Sigmoid colon (tissue), 7 donors: Measurements from ENCODE around the gene EIPR1. TPM values are rescaled to one million over a fixed set of nuclear protein-coding genes. Genes with fewer than 3 reads are reported as not detected.

Experiments used
- DNase-seq: peaks from one replicate; pipeline ENCODE4 v3.0.0-alpha.2; 2019
- H3K27ac ChIP-seq, 4 donors: fragments of 200-600 bp; sonication (generic); one replicate each; pipeline ENCODE4 v1.5.1; 2016 to 2019; ENCODE audit warnings: mild to moderate bottlenecking in 1 of 4
- H3K27me3 ChIP-seq, 3 donors: fragments of 200-600 bp; sonication (generic); one replicate each; pipeline ENCODE4 v1.5.1; 2019; ENCODE audit warnings: mild to moderate bottlenecking in 1 of 3
- H3K36me3 ChIP-seq, 4 donors: fragments of 200-600 bp; sonication (generic); one replicate each; pipeline ENCODE4 v1.5.1; 2016 to 2019
- H3K4me1 ChIP-seq, 4 donors: fragments of 200-600 bp; sonication (generic); one replicate each; pipeline ENCODE4 v1.5.1; 2017 to 2019
- H3K4me3 ChIP-seq, 4 donors: fragments of 200-600 bp; sonication (generic); one replicate each; pipeline ENCODE4 v1.5.1; 2017 to 2019; ENCODE audit warnings: mild to moderate bottlenecking in 2 of 4, moderate library complexity in 1 of 4
- H3K9me3 ChIP-seq, 4 donors: fragments of 200-600 bp in 3 of 4; sonication (generic) in 3 of 4; one replicate each; pipeline versions ENCODE4 v1.5.1 to v1.6.1; 2013 to 2019
- EP300 ChIP-seq, 4 donors: sonication (generic); formaldehyde crosslinking; IDR thresholded peaks; one replicate each; pipeline ENCODE4 v1.6.1; 2017; ENCODE audit warnings: antibody characterized with exemption in 4 of 4
- POLR2A ChIP-seq, 2 donors: fragments of 450-650 bp; IDR thresholded peaks; one replicate each; pipeline ENCODE4 v1.6.1; 2016; ENCODE audit warnings: antibody characterized with exemption in 2 of 2, mild to moderate bottlenecking in 2 of 2, moderate library complexity in 2 of 2
- POLR2AphosphoS5 ChIP-seq, 4 donors: sonication (generic); formaldehyde crosslinking; IDR thresholded peaks; one replicate each; pipeline ENCODE4 v1.6.1; 2017; ENCODE audit warnings: antibody characterized with exemption in 4 of 4
- WGBS, 2 donors: extraction: QIAGEN DNeasy Blood & Tissue Kit; methylation state at CpG; one replicate each; pipeline ENCODE4 v1.1.7; 2013; 5-methylcytosine and 5-hydroxymethylcytosine counted together
- intact Hi-C: fragments of 100-400 bp; cut with DNase I; formaldehyde crosslinking; loops from one replicate; pipeline ENCODE4 v1.15.1; 2023
- polyA plus RNA-seq, 3 donors: library from polyadenylated mRNA; stranded (reverse); fragments of 200-250 nt; gene quantifications; one replicate each; pipeline ENCODE4 v1.2.3, GENCODE V29; 2013
- total RNA-seq, 4 donors: library from RNA; depleted of rRNA; stranded (reverse); fragments of >200 nt; gene quantifications; one replicate each; pipeline ENCODE4 v1.1.0, GENCODE V29; 2016
- TF ChIP-seq, protein P1 (sequence below), 4 experiments: fragments of 450-650 bp in 3 of 4; fragments of 200-600 bp in 1 of 4; IDR thresholded peaks; one replicate each; pipeline ENCODE4 v1.5.1; 2016 to 2019; ENCODE audit warnings: antibody characterized with exemption in 4 of 4, mild to moderate bottlenecking in 3 of 4, moderate library complexity in 2 of 4
- donor health status: healthy with polysubstance abuse.
- donor health status: Bipolar disorder and iron deficiency.
- donor health status: healthy.

The EIPR1 gene
- total and polyA plus RNA-seq, 7 donors: 12.2 to 27.0 (median 20.0) TPM

DNA sequence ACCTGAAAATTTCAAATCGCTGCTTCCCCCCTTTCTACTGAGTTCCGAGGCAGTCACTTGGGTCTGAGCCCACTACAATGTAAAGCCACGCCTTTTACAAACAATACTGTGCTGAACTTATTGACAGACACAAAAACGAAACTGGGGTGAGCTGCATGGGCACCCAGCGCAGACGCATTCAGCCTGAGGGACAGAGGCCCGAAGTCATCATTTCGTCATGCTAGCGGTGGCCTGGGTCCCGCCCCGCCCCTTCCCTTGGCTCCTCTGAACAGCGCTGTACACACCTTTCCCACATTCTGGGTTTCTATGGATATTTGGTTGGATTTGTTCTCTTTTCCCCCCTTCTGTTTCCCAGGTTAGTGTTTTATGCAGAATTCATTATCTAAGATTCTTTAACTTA, 71.7 kb downstream of the EIPR1 start:
- no peaks in the 10 kb centered on the region for H3K27me3 ChIP-seq
- H3K36me3 ChIP-seq: no peaks in the 10 kb centered on the region
- no peaks in the 10 kb centered on the region for H3K9me3 ChIP-seq
- H3K27ac ChIP-seq: no peak overlapping the region
- TF ChIP-seq, protein P1, sequence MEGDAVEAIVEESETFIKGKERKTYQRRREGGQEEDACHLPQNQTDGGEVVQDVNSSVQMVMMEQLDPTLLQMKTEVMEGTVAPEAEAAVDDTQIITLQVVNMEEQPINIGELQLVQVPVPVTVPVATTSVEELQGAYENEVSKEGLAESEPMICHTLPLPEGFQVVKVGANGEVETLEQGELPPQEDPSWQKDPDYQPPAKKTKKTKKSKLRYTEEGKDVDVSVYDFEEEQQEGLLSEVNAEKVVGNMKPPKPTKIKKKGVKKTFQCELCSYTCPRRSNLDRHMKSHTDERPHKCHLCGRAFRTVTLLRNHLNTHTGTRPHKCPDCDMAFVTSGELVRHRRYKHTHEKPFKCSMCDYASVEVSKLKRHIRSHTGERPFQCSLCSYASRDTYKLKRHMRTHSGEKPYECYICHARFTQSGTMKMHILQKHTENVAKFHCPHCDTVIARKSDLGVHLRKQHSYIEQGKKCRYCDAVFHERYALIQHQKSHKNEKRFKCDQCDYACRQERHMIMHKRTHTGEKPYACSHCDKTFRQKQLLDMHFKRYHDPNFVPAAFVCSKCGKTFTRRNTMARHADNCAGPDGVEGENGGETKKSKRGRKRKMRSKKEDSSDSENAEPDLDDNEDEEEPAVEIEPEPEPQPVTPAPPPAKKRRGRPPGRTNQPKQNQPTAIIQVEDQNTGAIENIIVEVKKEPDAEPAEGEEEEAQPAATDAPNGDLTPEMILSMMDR (IDR thresholded peaks at IDR 0.05): no peak
- no peak for TF ChIP-seq POLR2A (IDR thresholded peaks at IDR 0.05)
- TF ChIP-seq POLR2AphosphoS5 (IDR thresholded peaks at IDR 0.05): no peak
- no peak for TF ChIP-seq EP300 (IDR thresholded peaks at IDR 0.05)
- no peak for DNase-seq
- intact Hi-C loops: loop anchor here (10.0 kb wide), 2 partner anchors 1191 to 1451 kb away; no protein-coding TSS in a partner anchor
- 23 to 71% methylated on average over 12 of the region's 12 CpGs for WGBS, 2 donors
- H3K4me1 ChIP-seq: peaks cover 0 to 7% (median 5%) of the 10 kb centered on the region in 4 donors
- no peak overlapping the region for H3K4me3 ChIP-seq

DNA sequence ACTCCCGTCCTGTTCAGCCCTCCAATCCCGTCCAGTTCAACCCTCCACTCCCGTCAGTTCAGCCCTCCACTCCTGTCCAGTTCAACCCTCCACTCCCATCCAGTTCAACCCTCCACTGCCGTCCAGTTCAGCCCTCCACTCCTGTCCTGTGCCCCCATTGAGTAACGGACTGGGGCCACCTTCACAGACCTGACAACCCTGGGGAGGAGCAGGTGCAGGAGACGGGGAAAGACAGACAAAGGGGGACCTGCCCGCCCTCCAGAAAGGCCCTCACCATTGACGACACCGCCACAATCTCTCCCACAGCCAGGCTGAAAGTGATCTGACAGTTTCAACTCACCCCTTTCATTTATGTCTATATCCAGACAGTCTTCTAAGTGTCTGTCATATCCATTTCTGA, 72.2 kb downstream of the EIPR1 start:
- TF ChIP-seq, protein P1 (IDR thresholded peaks at IDR 0.05): no peak
- no peak for TF ChIP-seq POLR2AphosphoS5 (IDR thresholded peaks at IDR 0.05)
- TF ChIP-seq POLR2A (IDR thresholded peaks at IDR 0.05): no peak
- H3K27ac ChIP-seq: no peak overlapping the region
- peaks cover 0 to 7% (median 5%) of the 10 kb centered on the region in 4 donors for H3K4me1 ChIP-seq
- H3K9me3 ChIP-seq: no peaks in the 10 kb centered on the region
- WGBS, 2 donors: 90 to 94% methylated on average over 9 of the region's 9 CpGs
- H3K4me3 ChIP-seq: no peak overlapping the region
- no peaks in the 10 kb centered on the region for H3K27me3 ChIP-seq
- no peak for DNase-seq
- H3K36me3 ChIP-seq: no peaks in the 10 kb centered on the region
- intact Hi-C loops: loop anchor here (10.0 kb wide), 2 partner anchors 1191 to 1451 kb away; no protein-coding TSS in a partner anchor

DNA sequence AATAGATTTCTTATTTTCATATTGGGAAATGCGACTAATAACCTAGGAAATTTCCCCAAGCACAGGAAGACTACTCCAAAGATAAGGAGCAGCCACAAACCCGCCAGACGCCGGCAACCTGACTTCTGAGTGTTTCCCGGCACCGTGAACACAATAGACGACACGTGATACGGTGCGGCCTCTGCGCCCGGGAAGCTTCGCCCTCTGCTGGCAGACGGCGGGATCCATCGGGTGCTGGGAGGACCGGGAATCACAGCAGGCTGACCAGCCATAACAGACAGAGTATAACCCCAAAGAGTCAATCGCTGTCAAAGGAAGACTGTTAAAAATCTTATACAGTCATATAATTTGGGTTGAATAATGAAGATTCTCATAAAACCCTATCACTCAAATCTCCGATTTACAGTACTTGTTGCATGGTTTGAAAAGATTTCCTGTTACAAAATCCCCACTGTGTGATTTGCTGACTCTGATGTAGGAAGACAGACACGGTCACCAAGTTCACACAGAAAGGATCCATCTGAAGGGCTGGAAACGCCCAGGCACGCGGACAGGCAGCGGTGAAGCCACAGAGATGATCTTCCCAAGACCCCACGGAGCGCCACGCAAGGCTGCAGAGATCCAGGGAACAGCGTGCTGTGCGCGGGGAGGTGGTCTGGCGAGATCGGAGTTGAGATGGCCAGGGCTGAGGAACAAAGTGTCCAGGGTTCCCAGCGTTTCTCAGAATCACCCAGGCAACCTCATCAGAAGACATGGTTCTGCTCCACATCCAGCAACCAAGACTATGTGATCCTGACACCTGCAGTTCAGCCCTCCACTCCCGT, 73.8 kb downstream of the EIPR1 start:
- 41 to 42% methylated on average over 34 of the region's 34 CpGs for WGBS, 2 donors
- H3K4me1 ChIP-seq: peaks cover 0 to 7% (median 5%) of the 10 kb centered on the region in 4 donors
- H3K27me3 ChIP-seq: no peaks in the 10 kb centered on the region
- TF ChIP-seq POLR2AphosphoS5 (IDR thresholded peaks at IDR 0.05) (peak in 1 of 4 donors; percentile 48), POLR2A (IDR thresholded peaks at IDR 0.05) (no peak)
- TF ChIP-seq, protein P1 (IDR thresholded peaks at IDR 0.05): peak; percentile 70 to 96 (median 91)
- H3K36me3 ChIP-seq: no peaks in the 10 kb centered on the region
- H3K9me3 ChIP-seq: no peaks in the 10 kb centered on the region
- peak overlapping the region in 1 of 4 donors; percentile 21 for H3K27ac ChIP-seq
- H3K4me3 ChIP-seq: peak overlapping the region in 3 of 4 donors; percentile 19 to 38 (median 26)
- peak; percentile 89 for DNase-seq
- intact Hi-C loops: loop anchor here (5.0 to 10.0 kb wide), 3 partner anchors 349 to 1449 kb away; no protein-coding TSS in a partner anchor

DNA sequence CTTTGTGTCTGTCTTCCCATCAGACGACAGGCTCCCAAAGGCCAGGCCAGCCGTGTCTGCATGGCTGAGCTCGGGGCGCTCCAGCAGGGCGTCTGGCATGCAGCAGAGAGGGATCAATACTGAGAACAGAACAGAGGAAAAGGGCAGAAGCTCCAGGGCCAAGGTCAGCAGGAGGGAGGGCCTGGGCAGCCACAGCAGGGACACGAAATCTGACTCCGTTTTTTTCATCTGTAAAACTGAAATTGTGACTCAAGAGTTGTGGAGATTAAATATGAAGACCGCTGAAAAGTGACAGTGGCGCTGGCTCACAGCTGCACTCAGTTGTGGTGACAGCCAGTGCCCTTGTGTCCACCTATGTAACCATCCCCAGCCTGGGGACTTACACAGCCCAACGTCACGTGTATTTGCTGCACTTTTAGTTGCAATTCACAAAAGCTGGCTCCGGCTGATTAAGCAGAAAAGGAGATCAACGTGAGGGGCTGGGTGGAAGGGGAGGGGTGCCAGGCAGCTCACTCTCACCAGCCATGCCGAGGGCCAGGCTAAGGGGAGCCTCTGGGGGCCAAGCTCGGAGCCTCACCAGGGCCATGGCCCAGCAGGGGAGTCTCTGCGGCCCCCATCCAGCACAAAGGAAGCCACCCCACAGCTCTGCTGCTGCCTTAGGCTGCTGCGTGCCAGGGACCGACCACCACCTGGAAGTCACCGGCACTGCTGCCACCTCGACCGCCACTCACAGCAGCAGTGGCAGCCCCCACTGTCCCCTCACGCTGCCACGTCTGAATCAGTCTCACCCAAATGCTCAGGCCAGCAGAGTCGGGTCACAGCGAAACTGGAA, 74.7 kb downstream of the EIPR1 start:
- DNase-seq: no peak
- H3K4me1 ChIP-seq: peaks cover 0 to 7% (median 5%) of the 10 kb centered on the region in 4 donors
- H3K4me3 ChIP-seq: peak overlapping the region in 3 of 4 donors; percentile 19 to 38 (median 26)
- H3K27me3 ChIP-seq: no peaks in the 10 kb centered on the region
- peak overlapping the region in 1 of 4 donors; percentile 21 for H3K27ac ChIP-seq
- TF ChIP-seq POLR2AphosphoS5 (IDR thresholded peaks at IDR 0.05) (no peak), EP300 (IDR thresholded peaks at IDR 0.05) (no peak), POLR2A (IDR thresholded peaks at IDR 0.05) (no peak)
- TF ChIP-seq, protein P1 (IDR thresholded peaks at IDR 0.05): no peak
- intact Hi-C loops: loop anchor here (5.0 to 10.0 kb wide), 3 partner anchors 349 to 1448 kb away; no protein-coding TSS in a partner anchor
- H3K36me3 ChIP-seq: no peaks in the 10 kb centered on the region
- no peaks in the 10 kb centered on the region for H3K9me3 ChIP-seq
- WGBS, 2 donors: 78 to 80% methylated on average over 25 of the region's 25 CpGs
